Measurements from ENCODE around the gene MGAT4A. TPM values are rescaled to one million over a fixed set of nuclear protein-coding genes. Genes with fewer than 3 reads are reported as not detected.
A peak's percentile ranks its signal among the peaks of the same experiment; 100 is the strongest.

Gene MGAT4A
- total and polyA plus RNA-seq, 2 experiments from 2014 or later = 4.1 to 5.8 TPM

DNA sequence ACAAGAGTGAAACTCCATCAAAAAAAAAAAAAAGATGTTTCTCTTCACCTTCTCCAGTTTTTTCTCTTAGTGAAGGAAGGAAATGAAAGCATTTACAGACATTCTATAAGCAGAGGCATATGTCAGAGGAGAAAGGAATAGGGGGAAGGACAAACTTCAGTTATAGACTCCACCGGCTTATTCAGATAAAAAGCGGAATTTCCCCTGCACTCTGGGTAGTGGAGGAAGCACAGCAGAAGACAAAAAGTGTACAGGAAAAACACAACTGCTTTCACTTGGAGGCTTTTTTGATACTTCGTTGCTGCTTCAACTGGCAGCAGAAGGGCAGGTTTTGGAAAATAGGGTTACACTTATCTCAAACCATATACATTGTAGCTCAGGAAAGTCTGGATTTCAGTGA, 3.2 kb upstream of the MGAT4A start:
- Histone ChIP-seq H3K27ac (no peak overlapping the region), H3K27me3 (peaks cover 13% of the 10 kb centered on the region)
- TF ChIP-seq, protein P1, sequence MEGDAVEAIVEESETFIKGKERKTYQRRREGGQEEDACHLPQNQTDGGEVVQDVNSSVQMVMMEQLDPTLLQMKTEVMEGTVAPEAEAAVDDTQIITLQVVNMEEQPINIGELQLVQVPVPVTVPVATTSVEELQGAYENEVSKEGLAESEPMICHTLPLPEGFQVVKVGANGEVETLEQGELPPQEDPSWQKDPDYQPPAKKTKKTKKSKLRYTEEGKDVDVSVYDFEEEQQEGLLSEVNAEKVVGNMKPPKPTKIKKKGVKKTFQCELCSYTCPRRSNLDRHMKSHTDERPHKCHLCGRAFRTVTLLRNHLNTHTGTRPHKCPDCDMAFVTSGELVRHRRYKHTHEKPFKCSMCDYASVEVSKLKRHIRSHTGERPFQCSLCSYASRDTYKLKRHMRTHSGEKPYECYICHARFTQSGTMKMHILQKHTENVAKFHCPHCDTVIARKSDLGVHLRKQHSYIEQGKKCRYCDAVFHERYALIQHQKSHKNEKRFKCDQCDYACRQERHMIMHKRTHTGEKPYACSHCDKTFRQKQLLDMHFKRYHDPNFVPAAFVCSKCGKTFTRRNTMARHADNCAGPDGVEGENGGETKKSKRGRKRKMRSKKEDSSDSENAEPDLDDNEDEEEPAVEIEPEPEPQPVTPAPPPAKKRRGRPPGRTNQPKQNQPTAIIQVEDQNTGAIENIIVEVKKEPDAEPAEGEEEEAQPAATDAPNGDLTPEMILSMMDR (IDR thresholded peaks at IDR 0.05; ENCODE audit: low read depth, low read length) = no peak

DNA sequence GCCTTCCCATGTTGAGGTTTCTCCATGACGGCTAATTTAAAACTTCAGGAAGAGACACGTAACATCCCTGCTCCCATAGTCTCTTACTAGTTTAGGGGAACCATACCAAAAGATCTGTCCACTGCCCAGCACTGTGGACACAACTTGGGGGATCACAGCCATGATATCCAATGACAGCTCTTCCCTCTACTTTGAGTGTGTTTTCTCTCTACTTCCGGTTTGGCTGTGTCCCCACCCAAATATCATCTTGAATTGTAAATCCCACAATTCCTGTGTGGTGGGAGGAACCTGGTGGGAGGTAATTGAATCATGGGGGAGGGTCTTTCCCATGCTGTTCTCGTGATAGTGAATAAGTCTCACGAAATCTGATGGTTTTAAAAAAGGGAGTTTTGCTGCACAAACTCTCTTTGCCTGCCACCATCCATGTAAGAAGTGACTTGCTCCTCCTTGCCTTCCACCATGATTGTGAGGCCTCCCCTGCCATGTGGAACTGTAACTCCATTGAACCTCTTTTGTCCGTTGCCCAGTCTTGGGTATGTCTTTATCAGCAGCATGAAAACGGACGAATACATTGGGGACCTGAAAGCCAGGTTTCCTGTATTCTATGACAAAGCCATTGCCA, 1.6 kb upstream of the MGAT4A start:
- Histone ChIP-seq H3K27me3 (peaks cover 30% of the 10 kb centered on the region), H3K9me3 (ENCODE audit: low read depth) (no peaks in the 10 kb centered on the region)
- DNase-seq (ENCODE audit: low read depth in 1 of 2, low spot score in 1 of 2) = no peak

More for the DNA sequence above, 3.2 kb upstream of the MGAT4A start:
- Histone ChIP-seq H3K9me3 (ENCODE audit: low read depth) (no peaks in the 10 kb centered on the region), H3K4me1 (ENCODE audit: low read depth) (no peaks in the 10 kb centered on the region), H3K4me3 (no peak overlapping the region), H3K36me3 (no peaks in the 10 kb centered on the region)
- no peak for DNase-seq (ENCODE audit: low read depth in 1 of 2, low spot score in 1 of 2)

DNA sequence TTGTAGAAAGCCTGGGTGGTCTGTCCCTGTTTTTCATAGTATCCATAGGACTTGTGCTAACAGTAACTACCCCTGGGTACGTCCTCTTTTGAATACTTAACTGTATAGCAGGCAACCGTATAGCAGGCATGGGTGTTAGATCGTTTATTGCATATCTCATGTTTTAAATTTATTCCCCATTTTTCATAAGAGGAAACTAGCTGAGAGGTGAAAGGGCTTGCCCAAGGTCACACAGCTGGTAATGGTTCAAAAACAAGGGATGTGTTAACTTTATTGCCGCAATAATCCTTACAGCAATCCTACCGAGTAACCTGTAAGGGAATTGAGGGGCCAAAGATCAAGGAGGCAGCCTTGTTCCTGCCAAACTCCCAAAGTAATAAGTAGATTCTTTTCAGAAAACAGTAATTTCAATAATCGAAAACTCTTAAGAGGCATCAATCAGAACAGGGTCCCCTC, 990 bp upstream of the MGAT4A start:
- Histone ChIP-seq H3K36me3 (no peaks in the 10 kb centered on the region), H3K9me3 (ENCODE audit: low read depth) (no peaks in the 10 kb centered on the region), H3K27ac (no peak overlapping the region), H3K27me3 (peaks cover 36% of the 10 kb centered on the region), H3K4me3 (peak overlapping the region; percentile 51), H3K4me1 (ENCODE audit: low read depth) (no peaks in the 10 kb centered on the region)
- TF ChIP-seq, protein P1 (IDR thresholded peaks at IDR 0.05; ENCODE audit: low read depth, low read length) = no peak
- DNase-seq (ENCODE audit: low read depth in 1 of 2, low spot score in 1 of 2) = peak in 1 of 2 donors; percentile 4

More for the DNA sequence above, 1.6 kb upstream of the MGAT4A start:
- no peaks in the 10 kb centered on the region for H3K36me3 ChIP-seq
- H3K4me3 ChIP-seq = no peak overlapping the region
- H3K27ac ChIP-seq = no peak overlapping the region
- no peaks in the 10 kb centered on the region for H3K4me1 ChIP-seq (ENCODE audit: low read depth)
- TF ChIP-seq, protein P1 (IDR thresholded peaks at IDR 0.05; ENCODE audit: low read depth, low read length) = no peak

DNA sequence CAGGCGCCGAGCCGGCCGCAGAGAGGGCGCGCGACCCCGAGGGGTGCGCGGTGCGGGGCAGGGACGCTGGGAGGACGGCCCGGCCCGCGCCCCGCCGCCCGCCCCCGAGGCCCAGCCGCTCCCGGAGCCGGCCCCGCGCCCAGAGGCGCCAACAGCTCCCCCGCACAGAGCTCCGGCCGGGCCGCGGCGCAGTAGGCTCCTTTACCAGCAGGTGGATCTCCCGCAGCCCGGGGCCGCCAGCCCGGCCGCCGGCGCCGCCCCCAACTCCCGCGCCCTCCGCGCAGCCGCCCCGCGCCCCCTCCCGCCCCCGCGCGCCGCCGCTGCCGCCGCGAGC, 258 bp downstream of the MGAT4A start:
- TF ChIP-seq, protein P1 (IDR thresholded peaks at IDR 0.05; ENCODE audit: low read depth, low read length) = no peak
- no peaks in the 10 kb centered on the region for H3K4me1 ChIP-seq (ENCODE audit: low read depth)
- H3K9me3 ChIP-seq (ENCODE audit: low read depth) = no peaks in the 10 kb centered on the region
- H3K27me3 ChIP-seq = peaks cover 40% of the 10 kb centered on the region
- H3K36me3 ChIP-seq = no peaks in the 10 kb centered on the region
- peak overlapping the region; percentile 81 for H3K4me3 ChIP-seq
- DNase-seq (ENCODE audit: low read depth in 1 of 2, low spot score in 1 of 2) = peak; percentile 22 to 77
- no peak overlapping the region for H3K27ac ChIP-seq

DNA sequence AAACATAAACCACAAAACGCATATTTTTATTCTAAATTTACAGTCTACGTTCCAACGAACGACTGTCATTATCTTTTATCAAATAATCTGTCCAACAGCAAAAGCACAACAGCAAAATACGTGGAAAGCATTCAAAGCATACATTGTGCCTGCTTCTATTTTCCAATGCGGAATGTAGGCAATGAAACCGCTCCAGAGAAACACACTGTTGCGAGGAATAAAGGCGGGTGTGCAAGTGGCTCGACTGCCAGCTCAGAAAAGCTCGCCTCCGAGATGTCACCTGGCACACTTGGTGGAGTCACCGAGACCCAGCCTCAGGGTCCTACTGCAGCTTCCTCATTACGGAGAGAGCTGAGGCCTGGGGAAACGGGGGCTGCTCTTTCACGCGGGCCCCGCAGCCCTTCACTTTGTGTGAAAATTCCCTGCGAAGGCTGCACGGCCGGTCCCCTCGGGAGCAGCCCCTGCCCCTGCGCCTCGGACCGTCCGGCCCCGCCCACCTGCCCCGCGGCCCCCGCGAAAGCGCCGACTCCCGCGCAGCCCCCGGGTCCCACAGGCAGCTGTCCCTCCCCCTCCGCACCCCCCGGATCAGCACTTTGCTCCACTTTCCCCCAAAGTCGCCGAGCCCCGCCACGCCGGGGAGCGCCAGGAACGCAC, 752 bp downstream of the MGAT4A start:
- no peaks in the 10 kb centered on the region for H3K36me3 ChIP-seq
- no peak overlapping the region for H3K27ac ChIP-seq
- H3K4me3 ChIP-seq = peak overlapping the region; percentile 81
- TF ChIP-seq, protein P1 (IDR thresholded peaks at IDR 0.05; ENCODE audit: low read depth, low read length) = no peak
- H3K27me3 ChIP-seq = peaks cover 40% of the 10 kb centered on the region
- no peaks in the 10 kb centered on the region for H3K9me3 ChIP-seq (ENCODE audit: low read depth)
- peak in 1 of 2 donors; percentile 50 for DNase-seq (ENCODE audit: low read depth in 1 of 2, low spot score in 1 of 2)
- H3K4me1 ChIP-seq (ENCODE audit: low read depth) = no peaks in the 10 kb centered on the region
